Measurements from ENCODE around the gene WAC.
A peak's percentile ranks its signal among the peaks of the same experiment; 100 is the strongest.
"Not testable (repeated sequence)": the region's sequence is repeated elsewhere in the genome, so short reads cannot be mapped to it uniquely, and the experiment has no call there.

WAC gene, protein sequence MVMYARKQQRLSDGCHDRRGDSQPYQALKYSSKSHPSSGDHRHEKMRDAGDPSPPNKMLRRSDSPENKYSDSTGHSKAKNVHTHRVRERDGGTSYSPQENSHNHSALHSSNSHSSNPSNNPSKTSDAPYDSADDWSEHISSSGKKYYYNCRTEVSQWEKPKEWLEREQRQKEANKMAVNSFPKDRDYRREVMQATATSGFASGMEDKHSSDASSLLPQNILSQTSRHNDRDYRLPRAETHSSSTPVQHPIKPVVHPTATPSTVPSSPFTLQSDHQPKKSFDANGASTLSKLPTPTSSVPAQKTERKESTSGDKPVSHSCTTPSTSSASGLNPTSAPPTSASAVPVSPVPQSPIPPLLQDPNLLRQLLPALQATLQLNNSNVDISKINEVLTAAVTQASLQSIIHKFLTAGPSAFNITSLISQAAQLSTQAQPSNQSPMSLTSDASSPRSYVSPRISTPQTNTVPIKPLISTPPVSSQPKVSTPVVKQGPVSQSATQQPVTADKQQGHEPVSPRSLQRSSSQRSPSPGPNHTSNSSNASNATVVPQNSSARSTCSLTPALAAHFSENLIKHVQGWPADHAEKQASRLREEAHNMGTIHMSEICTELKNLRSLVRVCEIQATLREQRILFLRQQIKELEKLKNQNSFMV

DNA sequence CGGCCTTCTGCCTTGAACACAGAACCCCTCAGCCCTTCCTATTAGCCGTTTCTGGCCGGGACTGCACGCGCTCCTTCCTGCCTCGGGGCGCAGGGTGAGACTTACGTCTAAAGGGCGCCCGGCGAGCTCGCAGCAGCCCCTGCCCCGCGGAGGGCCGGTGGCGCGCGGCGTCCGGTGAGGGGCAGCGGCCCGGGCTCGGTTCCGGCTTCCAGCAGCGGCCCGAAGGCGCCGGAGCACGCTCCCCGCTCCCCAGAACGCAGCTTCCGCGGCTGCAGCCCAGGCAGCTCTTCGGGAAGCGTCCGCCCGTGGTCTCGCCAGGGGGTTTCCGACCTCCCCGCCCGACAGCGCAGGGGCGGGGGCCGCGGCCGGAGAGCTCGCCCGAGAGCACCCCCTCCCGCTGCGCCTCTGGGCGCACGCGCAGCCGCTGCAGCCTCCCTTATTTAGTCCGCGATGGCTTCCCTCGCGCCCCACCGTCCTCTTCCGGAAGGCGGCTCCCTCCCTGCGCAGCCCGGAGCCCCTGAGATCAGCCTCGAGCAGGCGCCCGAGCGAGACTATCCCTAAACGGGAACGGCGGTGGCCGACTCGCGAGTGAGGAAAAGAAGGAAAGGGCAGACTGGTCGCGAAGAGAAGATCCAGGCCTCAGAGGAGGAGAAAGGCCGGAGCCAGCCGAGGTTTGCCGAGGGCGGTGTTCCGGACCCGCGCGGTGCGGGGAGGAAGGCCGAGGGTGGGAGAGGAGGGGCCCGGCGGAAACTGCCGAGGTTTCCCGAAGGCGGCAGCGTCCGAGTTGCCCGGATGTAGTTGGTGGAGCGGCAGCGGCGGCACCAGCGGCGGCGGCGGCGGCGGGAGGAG is at the start of gene WAC:
WAC (plus strand) TSS at position 782 of the 849 bp plus-strand sequence. CDS start 462 bp downstream, outside the sequence.
- DNase-seq, result peak; percentile 94 to 97 (median 96)

DNA sequence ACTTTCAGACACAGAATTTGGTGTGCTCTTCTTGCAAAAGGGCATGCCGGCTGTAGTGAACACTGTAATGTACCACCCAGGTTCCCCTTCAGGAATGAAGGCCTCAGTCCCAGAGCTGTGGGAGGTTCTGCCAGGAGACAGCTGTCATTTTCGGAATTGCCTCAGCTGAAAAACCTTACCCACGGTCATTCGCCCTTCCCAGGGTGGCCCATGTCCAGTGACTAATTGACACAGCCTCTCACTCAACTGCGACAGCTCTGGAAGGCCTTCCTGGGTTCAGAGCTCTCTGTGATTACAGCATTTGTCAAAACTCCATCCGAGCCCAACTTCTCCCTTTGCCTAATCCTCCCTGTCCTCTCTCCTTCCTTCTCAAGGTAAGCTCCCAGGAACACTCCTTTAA is 43.7 kb upstream of the WAC start:
- no peak for DNase-seq

DNA sequence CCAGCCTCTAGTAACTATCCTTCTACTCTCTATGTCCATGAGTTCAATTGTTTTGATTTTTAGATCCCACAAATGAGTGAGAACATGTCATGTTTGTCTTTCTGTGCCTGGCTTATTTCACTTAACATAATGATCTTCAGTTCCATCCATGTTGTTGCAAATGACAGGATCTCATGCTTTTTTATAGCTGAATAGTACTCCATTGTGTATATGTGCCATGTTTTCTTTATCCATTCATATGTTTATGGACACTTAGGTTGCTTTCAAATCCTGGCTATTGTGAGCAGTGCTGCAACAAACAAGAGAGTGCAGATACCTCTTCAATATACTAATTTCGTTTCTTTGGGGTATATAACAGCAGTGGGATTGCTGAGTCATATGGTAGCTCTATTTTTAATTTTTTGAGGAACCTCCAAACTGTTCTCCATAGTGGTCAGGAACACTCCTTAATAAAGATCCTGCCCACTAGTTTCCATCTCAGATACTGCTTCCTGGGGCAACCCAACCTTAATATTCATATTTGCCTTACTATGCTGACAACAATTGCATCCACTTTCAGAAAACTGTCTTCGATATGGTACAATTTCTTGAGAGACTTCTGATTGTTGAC is 42.6 kb upstream of the WAC start:
- not testable (repeated sequence) for DNase-seq

DNA sequence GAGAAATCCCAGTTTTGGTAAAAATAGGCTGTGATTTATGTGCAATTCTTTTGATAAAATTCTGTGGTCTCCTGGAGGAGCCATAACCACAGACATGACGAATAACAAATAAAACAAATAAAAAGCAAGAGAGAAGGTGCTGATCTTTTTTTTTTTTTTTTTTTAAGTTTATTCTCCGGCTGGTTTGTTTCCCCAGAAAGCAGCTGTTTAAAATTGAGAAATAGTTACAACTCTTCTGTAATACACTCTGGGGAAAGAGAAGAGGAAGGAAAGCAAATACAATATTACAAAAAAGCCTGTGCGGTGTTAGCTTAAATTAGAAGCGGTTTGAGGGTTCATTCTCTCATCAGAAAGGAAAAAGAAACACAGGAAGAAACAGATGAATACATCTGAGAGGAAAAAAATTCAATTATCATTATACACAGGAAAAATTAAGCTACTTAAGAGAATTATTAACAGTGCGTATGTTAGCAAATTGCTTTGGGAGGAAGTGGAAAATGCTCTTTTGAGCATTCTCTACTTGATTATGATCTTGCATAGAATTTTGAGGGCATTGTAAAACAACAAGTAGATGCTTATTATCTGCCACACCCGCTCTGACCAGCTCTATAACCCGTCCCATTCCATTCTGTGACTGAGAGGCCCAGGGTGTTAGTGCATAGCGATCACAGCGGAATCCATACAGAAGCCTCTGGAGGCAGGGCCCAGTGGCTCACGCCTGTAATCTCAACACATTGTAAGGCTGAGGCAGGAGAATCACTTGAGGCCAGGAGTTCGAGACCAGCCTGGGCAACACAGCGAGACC is 40.6 kb upstream of the WAC start:
- no peak for DNase-seq

DNA sequence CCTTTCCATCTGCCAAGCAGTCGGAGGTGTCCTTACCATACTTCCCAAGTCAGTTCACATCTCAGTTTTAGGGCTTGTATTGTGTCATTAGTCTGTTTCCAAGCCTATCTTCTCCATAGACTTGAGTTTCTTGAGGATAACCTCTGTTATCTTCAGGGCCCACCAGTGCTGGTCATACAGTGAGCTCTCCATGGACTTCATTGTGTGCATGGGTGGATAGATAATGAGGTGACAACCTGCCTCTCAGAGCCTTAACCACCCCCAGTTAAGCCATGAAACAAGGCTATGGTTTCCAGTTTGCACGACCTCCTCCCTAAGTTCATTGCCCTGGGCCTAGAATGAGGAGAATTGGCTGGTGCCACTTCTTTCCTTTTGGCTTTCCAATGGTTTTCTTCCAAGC is 38.5 kb upstream of the WAC start:
- no peak for DNase-seq

DNA sequence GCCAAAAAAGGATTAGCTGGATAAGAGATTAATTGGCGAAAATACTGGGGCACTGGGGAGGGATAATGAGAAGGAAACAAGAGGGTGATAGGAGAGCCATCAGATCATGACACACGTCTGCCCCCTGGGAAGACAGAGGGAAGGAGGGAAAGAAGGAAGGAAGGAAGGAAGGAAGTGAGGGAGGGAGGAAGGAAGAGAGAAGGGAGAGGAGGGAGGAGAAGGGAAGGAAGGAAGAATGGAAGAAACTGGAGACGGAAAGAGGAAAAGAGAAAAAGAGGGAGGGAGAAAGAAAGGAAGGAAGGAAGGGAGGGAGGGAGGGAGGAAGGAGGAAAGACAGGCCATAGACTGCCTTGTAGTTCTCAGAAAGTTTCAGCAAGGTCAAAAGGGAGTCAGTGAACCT is 37.8 kb upstream of the WAC start:
- no peak for DNase-seq

DNA sequence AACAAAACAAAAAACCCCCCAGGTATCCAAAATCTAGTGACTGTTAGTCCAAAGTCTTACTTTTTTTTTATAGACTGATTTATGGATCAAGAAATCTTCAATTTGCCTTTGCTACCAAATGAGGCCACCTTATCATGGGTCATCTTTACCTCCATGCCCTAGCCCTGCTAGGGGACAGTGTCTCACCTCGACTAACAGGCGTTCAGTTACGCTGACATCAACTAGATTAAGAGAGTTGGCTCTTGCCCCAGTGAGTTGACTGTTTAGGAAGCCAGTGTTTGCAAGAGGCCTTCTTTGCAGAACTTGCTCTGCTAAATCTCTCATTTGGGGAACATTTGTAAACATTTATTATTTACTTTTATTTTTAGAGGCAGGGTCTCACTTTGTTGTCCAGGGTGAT is 36.9 kb upstream of the WAC start:
- no peak for DNase-seq

DNA sequence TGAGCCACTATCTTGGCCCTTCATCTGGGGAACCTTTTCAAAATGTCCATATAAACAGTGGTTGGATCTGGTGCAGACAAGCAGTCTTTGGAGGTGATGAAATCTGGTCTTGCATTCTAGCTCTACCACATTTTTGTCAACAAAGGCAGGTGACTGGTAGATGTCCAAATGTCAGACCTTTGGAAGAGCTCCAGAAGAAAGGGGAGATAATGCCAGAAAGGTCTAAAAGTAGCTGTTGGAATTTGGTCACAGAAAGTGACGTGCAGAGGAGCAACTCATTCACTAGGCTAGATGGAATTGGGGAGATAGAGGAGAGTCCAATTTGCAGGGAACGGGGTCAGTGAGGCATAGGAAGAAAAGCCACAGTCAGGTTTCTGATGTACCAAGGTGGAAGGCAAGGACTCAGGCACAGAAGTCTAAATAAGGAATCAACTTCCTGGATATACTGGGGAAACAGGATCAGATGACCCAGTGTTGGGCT is 36.4 kb upstream of the WAC start:
- DNase-seq, result no peak

DNA sequence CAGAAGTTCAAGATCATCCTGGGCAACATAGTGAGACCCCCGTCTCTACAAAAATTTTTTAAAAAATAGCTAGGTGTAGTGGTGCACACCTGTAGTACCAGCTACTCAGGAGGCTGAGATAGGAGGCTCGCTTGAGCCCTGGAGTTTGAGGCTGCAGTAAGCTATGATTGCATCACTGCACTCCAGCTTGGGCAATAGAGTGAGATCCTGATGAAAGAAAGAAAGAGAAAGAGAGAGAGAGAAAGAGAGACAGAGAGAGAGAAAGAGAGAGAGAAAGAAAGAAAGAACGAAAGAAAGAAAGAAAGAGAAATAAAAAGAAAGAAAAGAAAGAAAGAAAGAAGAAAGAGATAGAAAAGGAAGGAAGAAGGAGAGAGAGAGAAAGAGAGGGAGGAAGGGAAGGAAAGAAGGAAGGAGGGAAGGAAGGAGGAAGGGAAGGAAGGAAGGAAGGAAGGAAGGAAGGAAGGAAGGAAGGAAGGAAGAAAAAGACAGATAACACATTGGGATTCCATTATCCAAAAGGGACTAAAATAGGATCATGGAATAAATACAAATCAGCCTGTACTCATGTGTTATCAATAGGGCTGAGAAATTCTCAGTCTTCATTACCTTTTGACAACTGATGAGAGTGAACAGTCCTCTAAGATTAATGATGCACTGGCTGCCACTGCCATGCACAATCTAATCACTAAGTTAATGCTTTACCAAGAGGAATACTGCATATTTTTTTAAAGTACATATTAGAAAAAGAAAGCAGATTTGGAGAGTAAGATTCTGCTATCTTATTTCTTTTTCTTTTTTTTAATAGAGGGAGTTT is 35.4 kb upstream of the WAC start:
- DNase-seq, result no peak

DNA sequence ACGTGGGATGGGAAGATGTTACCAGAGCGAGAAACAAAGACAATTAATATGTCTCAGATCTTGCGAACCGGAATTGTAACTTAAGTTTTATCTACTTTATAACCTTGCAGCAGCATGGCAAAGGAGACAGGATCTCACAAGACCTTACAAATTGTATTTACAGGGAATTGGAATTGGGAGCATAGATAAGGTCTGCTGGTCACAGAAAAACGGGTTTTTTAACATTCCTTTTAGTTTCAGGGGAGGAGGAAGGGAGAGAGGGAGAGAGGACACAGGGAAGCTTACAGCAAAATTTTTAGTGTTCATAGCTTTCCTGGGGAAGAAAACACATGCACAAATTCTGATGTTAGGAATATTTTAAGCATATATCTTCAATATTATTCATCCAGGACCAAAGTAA is 32.7 kb upstream of the WAC start:
- DNase-seq, result not testable (repeated sequence)

DNA sequence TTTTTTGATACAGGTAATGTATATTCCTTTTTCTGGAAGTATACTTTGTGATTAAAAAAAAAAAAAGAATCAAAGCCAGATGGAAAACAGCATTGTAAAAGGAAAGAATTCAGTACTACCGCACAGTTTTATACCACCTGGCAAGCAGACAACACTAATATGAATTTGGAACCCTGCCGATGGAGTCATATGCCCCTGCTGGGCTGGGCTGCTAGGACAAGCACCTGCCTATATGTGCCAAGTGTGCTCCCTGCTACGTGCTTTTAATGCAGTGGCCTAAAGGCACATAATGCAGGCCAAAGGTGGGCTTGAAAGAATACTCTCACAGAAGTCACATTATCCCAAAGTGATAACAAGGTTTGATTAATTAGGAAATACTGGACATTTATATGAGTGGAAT is 29.8 kb upstream of the WAC start:
- no peak for DNase-seq

DNA sequence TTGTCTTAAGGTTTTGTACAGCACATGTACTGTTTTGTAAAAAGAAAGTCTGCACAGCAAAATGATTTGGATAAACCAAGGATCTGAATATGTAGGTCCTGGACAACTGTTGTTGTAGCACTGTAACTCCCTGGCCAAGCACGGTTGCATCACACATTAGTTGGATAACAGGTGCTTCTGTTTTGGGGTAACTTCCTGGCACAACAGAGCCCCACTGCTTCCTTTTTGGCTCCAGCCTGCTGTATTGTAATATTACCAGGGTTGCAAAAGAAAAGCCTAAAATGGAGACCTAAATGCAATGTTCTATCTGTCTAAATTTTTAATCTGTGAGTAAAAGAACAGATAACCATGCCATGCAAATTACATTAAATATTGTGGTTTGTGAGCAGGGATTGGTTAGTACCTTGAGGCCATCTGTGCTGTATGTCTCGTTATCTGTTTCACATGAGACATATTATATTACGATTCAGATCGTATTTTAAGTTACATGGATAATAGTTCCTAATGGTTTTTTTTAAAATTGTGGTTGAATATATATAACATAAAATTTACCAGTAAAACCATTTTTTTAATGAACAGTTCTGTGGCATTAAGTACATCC is 27.5 kb upstream of the WAC start:
- DNase-seq, result no peak

DNA sequence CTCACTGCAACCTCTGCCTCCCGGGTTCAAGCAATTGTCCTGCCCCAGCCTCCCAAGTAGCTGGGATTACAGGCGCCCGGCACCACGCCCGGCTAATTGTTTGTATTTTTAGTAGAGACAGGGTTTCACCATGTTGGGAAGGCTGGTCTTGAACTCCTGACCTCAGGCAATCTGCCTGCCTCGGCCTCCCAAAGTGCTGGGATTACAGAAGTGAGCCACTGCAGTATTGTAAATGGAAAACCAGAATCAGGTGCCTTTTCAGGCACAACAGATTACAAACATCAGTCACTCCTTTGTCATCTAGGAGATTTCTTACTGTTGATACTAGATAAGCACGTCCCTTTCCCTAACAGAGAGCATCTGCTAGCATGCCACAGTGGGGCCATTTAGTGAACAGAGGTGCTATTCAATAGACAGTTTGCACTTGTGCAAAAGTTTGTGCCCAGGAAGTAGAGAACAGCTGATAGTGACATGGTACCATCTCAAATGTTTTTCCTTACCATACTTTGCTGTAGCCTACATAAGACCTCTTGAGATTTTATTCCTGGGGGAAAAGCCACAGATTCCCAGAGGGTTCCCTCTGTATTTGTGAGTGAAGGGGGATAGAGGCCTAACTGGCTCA is 24.5 kb upstream of the WAC start:
- DNase-seq, result no peak

DNA sequence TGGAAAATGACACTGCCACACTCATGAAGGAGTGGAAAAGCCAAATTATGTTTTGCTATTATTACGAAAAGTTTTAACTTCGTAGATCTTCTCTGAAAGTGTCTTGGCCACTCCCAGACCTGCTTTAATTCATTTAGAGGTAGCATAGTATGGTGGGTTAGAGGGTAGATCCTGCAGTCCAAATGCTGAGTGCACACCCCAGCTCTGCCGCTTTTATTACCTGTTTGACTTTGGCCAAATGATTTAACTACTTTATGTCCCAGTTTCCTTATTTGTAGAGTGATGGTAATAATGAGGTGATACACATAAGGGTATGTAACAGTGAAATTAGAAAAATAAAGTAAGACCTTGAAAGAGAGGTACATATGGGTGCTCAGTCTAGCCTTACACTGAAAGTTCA is 23.6 kb upstream of the WAC start:
- no peak for DNase-seq

DNA sequence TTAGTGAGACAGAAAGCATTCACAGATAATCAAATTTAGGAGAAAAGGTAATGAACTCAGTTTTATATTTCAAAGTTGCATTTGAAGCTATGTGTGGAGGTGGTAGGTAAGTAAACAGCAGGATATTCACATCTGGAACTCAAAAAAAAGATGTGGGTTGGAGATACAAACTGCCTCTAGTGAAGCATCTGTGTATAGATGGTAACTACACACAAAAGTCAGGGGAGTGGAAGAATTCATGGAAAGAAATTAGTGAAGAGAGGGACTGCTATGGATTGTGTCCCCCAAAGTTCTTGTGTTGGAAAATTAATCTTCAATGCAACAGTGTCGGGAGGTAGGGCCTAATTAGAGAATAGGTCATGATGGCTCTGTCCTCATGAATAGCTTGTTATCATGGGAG is 18.3 kb upstream of the WAC start:
- no peak for DNase-seq

DNA sequence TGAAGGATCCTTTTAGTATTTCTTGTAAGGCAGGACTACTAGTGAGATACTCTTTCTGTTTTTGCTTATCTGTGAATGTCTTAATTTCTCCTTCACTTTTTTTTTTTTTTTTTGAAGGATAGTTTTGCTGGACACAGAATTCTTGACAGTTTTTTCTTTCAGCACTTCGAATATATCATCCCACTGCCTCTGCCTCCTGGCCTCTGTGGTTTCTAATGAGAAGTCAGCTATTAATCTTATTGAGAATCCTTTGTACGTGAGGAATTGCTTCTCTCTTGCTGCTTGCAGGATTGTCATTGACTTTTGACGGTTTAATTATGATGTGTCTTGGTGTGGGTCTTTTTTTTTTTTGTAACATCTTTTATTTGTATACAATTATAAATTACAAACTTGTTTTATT is 12.6 kb upstream of the WAC start:
- no peak for DNase-seq

DNA sequence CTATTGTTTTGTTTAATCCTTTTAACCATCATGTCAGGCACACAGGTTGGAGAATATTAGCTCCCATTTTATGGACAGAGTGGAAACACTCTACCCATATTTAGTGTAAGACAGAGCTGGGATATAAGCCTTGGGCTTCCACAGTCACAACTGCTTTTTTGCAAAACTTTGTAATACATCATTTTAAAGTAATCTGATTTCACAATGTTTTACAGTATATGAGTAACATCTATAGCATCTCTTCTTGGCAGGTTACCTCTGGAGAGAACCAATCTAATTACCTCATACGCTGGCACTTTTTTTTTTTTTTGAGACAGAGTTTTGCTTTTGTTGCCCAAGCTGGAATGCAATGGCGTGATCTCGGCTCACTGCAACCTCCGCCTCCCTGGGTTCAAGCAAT is 12.1 kb upstream of the WAC start:
- DNase-seq, result not testable (repeated sequence)

DNA sequence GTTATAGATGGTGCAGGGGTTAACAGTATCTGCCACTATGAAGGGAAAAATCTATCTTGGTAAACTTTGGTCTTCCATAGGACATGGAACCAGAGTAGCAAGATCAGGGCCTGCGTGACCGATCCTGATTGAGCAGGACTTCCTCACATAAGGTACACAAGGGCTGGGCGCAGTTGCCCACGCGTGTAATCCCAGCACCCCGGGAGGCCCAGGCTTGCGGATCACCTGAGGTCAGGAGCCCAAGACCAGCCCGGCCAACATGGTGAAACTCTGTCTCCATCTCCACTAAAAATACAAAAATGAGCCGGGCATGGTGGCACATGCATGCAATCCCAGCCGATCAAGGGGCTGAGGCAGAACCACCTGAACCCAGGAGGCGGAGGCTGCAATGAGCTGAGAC is 11.0 kb upstream of the WAC start:
- not testable (repeated sequence) for DNase-seq

DNA sequence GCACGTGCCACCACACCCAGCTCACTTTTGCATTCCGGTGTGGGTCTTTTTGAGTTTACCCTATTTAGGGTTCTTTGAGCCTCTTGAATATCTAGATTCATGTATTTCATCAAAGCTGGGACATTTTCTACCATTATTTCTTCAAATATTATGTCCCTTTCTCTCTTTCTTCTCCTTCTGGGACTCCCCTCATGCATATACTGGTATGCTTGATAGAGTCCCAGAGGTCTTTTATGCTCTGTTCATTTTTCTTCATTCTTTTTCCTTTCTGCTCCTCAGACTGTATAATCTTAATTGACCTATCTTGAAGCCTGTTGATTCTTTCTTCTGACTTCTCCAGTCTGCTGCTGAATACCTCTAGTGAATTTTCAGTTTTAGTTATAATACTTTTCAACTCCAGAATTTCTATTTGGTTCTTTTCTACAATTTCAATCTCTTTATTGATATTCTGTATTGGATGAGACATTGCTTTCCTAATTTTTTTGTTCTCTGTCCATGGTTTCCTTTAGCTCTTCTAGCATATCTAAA is 9.1 kb upstream of the WAC start:
- no peak for DNase-seq

DNA sequence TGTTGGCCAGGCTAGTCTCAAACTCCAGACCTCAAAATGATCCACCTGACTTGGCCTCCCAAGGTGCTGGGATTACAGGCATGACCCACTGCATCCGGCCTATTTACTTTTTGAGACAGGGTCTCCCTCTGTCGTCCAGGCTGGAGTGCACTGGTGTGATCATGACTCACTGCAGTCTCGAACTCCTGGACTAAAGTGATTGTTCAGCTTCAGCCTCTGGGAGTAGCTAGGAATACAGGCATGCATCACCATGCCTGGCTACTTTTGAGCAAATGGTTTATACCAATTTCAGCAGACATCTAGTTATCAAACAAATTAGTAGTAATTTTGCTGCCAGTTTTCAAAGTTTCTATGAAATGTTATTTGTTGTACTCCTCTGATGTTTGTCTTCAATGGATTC is 2.2 kb upstream of the WAC start:
- DNase-seq, result no peak
